Inflammatory macrophage treated with lipopolysaccharide for 4 hours (primary cell): Measurements from ENCODE around the gene COMMD1.
"Not testable (repeated sequence)": the region's sequence is repeated elsewhere in the genome, so short reads cannot be mapped to it uniquely, and the experiment has no call there.

ENCODE experiments used
- DNase-seq: peaks from one replicate; pipeline ENCODE4 v3.0.0-alpha.2; 2020

Gene COMMD1

GRCh38 chr2:61966087-61966727 lies 60.7 kb downstream of the COMMD1 start:
- no peak for DNase-seq

- no peak for DNase-seq
These were observed 61.8 kb downstream of the COMMD1 start for GRCh38 chr2:61967262-61967661.

DNA sequence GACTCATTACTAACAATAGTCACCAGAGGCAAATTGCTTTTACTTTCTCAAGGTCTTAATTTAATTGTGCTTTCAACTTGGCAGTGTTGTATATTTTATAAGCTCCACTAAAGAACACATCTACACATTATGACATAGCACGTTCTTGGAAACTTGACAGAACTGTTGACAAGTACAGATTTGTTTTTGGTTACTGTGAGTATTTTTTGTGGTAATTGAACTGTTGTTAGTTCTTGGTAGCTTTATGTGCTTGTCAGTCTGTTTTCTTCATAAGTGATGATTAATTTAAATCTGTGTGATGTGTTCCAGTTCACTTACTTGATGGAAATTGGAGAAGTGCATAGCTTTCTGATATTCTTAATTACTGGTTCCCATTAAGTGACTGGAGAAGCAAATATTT lies 63.9 kb downstream of the COMMD1 start:
- DNase-seq = no peak

DNA sequence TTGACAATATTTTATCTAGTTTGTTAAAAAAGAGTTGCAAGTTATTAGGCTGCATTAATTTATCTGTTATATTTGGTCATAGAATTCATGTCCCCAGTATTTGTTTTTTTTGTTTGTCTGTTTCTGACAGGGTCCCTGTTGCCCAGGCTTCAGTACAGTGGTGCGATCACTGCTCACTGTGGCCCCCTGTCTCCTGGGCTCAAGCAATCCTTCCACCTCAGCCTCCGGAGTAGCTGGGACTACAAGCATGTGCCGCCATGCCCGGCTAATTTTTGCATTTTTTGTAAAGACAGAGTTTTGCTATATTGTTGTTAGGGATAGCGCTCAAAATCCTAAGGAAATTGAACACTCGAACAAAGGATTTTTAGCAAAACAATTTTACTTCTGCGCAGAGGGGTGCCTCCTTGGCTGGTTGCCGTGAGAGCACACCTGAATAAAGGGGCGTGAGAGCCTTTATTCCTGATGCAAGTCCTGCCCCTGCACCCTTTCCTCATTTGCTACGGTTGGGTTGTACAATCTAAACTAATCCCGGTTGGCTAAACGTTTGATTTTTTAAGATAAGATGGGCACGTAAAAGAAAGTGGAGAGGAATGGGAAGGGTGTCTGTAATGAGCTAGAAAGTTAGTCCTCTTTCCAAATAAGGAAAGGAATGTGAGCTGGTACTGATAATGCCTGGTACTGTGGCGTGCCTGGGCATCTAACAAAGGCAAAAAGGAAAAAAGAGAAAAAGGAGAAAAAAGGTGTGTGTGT lies 65.5 kb downstream of the COMMD1 start:
- DNase-seq = no peak

DNA sequence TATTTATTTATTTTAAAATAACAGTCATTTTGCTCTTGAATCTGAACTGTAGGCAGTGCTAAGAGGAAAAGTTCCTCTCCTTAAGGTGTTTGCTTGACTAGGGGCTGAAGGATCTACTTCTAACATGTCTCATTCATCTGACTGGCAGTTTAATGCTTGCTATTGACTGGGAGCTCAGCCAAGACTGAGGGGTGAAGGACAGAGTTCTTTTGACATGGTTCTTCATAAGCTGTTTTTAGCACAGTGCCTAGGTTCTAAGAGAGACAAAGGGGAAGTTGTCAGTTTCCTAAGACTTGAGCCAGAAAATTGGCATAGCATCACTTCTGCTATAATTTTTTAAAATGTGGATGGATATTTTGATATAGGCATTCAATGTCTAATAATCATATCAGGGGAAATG lies 73.0 kb downstream of the COMMD1 start:
- DNase-seq = peak; percentile 57

- no peak for DNase-seq
These were observed 75.3 kb downstream of the COMMD1 start for GRCh38 chr2:61980758-61981157.

- DNase-seq = no peak
These were observed 79.2 kb downstream of the COMMD1 start for GRCh38 chr2:61984682-61985081.

- DNase-seq = no peak
These were observed 83.2 kb downstream of the COMMD1 start for GRCh38 chr2:61988462-61989366.

- peak; percentile 61 for DNase-seq
These were observed 88.0 kb downstream of the COMMD1 start for GRCh38 chr2:61993422-61994024.

DNA sequence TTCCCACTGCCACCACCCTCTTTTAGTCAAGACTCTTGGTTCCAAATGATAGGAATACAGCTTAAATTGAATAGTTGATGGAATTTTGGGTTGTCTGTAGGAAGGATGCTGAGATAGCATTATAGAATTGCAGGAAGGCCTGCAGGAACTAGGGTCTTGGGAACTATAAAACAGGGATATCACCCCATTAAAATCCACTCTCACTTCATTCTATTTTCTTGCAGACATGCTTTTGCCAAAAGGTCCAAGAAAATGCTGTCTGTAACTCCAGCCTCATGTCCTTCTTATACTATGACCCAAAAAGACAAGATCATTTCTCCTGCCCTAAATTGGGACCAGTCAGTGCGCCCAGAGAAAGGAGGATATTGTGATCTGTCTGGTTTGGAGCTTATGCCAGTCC lies 89.1 kb downstream of the COMMD1 start:
- no peak for DNase-seq

GRCh38 chr2:61995065-61995464 lies 89.6 kb downstream of the COMMD1 start:
- peak; percentile 16 for DNase-seq

DNA sequence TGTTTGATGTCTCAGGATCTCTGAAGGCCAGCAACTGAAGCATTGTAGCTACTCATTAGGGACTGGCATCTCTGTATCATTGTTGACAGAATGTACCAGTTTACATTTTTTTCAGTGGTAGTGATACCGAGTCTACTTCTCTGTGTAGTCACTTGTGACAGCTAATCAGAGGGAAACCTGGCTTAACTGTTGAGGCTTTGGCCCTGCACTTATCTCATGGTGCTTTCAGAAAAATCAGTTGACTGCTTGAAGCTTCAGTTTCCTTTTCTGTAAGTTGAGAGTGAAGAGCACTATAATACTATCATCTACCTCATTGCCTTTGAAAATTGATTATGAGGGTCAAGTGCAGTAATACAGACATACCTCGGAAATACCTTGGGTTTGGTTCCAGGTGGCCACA lies 90.0 kb downstream of the COMMD1 start:
- peak; percentile 11 for DNase-seq

DNA sequence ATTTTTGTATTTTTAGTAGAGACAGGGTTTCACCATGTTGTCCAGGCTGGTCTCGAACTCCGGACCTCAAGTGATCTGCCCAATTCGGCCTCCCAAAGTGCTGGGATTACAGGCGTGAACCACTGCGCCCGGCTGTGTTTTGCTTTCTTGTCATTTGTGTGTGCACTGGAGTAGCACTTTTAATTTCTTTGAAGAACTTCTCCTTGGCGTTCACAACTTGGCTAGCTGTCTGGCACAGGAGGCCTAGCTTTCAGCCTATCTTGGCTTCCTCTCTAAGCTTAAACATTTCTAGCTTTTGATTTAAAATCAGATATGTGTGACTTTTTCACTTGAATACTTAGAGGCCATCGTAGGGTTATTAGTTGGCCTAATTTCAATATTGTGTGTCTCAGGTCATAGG lies 93.0 kb downstream of the COMMD1 start:
- DNase-seq = no peak

GRCh38 chr2:62000538-62000937 lies 95.1 kb downstream of the COMMD1 start:
- DNase-seq = no peak

DNA sequence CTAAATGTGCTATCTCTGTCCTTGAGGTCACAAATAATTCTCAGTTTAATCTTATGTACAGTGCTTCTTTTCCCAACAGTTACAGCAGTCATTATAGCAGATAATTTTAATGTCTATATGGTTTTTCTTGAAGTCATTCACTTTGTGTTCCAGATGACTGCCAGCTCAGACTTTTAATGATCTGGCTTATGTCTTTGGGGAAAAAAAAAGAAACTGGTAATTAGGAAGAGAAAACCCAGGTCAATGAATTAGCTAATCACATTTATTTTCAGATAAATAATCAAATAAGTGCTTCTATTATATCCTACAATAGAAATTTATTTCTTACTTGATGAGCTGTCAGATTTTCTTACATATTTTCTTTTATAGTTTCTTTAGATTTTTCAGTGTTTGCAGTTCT lies 96.0 kb downstream of the COMMD1 start:
- no peak for DNase-seq

GRCh38 chr2:62004428-62004827 lies 99.0 kb downstream of the COMMD1 start:
- DNase-seq = not testable (repeated sequence)

GRCh38 chr2:62007555-62007954 lies 102.1 kb downstream of the COMMD1 start:
- no peak for DNase-seq

- DNase-seq = peak; percentile 32
These were observed 105.3 kb downstream of the COMMD1 start for GRCh38 chr2:62010632-62011256.

DNA sequence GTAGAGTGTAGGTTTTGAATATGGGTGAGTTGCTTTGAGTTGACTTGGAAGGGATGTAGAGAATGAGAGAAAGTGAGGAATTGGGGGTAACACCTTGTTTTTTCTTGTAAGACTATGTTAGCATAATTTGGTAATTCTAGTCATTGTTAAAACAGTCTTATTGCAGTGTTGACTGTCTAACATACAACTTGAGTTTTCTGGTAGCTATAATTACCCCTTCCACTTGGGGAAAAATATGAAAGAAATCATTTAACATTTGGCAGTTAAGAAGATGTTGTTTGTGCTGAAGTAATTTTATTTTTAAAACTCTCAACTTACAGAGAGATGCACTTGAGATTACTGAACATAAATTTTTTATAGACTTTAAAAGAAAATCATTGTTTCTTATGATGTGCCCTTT lies 108.2 kb downstream of the COMMD1 start:
- DNase-seq = no peak

DNA sequence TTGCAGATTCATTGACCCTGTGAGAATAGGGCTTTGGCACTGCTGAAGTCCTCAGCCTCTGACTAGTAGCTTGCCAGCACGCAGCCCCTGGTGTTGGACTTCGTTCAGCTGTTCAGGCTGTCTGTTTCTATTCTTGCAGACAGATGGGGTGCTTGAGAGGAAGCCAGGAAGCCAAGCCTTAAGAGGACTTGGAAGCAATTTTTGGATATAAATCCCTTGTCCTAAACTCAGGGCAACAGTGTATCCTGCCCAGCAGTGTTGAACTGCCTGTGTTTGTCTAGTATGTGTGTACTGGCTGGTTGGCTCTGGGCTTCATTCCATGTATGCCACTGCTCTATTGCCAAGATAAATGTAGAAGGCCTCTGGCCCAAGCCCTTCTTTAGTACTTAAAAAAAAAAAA lies 108.6 kb downstream of the COMMD1 start:
- DNase-seq = no peak

DNA sequence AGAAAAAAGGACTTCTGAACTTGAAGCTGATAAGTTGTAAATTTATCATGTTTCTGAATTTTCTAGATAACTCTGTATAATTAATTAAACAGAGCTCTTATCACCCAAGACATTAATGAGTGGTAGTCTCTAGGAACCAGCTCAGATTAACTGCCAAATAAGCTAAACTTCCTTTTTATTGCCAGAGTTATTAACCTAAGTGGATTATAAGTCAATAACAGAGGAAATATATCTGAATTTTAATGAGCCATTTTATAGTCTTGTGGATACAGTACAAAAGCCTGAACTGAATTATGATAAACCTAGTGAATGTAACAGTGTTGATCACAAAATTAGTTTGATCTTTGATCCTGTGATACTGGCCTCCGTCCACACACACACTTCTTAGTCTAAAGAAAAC lies 111.5 kb downstream of the COMMD1 start:
- no peak for DNase-seq

DNA sequence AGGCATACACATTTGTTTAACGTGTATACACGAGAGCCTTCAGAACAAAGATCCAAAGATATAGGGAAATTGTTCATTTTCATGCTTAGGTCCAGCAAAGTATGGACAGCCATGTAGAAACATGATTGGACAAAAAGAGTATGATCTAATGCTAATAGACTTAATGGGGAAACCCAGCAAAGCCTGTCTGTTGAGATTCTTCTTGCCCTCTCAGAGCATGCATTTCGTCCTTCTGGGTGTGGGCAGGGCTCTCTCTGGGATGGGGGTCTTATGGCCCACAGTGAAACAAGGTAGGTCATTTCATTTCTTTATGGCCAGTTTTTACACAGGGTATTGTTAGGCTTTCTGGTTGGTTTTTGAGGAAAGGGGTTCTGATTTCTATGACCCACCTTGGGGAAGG lies 124.4 kb downstream of the COMMD1 start:
- no peak for DNase-seq

- DNase-seq = no peak
These were observed 125.4 kb downstream of the COMMD1 start for GRCh38 chr2:62030902-62031301.
